Gastrocnemius medialis (tissue), 4 donors: Measurements from ENCODE around the gene SRP19.

ENCODE experiments used
- CTCF ChIP-seq, 5 experiments: fragments of 450-650 bp in 3 of 5; fragments of 200-600 bp in 2 of 5; sonication (generic) in 2 of 5; IDR thresholded peaks in 4 of 5; conservative IDR thresholded peaks in 1 of 5; 1 replicate in 4 of 5; 2 replicates in 1 of 5; pipeline ENCODE4 v1.5.1; 2016 to 2019; ENCODE audit warnings: antibody characterized with exemption in 5 of 5, mild to moderate bottlenecking in 3 of 5, moderate library complexity in 3 of 5
- POLR2A ChIP-seq, 2 donors: fragments of 450-650 bp; IDR thresholded peaks; one replicate each; pipeline ENCODE4 v1.6.1; 2017; ENCODE audit warnings: antibody characterized with exemption in 2 of 2, mild to moderate bottlenecking in 2 of 2, moderate library complexity in 2 of 2

- TF ChIP-seq CTCF (IDR thresholded peaks at IDR 0.05 in 4 of 5, conservative IDR thresholded peaks at IDR 0.05 in 1 of 5): no peak
- TF ChIP-seq POLR2A (IDR thresholded peaks at IDR 0.05): no peak
These were observed 998 bp downstream of the SRP19 start for GRCh38 chr5:112862085-112862484.
